Measurements from ENCODE around the gene CDH8.

The CDH8 gene

GRCh38 chr16:61885343-61885742 lies 150.9 kb downstream of the CDH8 start:
- Histone ChIP-seq H3K27me3 (replicated peaks; ENCODE audit: insufficient read depth, low read length) (no peaks in the 10 kb centered on the region), H2AFZ (ENCODE audit: low read length) (no peak overlapping the region), H3F3A (ENCODE audit: insufficient read depth, low read length) (no peaks in the 10 kb centered on the region), H3K9me2 (replicated peaks; ENCODE audit: insufficient read depth, low read length) (no peaks in the 10 kb centered on the region), H3K4me3 (ENCODE audit: low read length) (no peak overlapping the region), H3K36me3 (replicated peaks; ENCODE audit: insufficient read depth, low read length) (no peaks in the 10 kb centered on the region), H3K9ac (ENCODE audit: low read length) (no peak overlapping the region), H3K4me1 (ENCODE audit: low read length) (peaks cover 5% of the 10 kb centered on the region; the same call in 1 of the 2 replicates), H3K27ac (ENCODE audit: low read length) (no peak overlapping the region), H3K9me3 (replicated peaks; ENCODE audit: insufficient read depth, low read length) (no peaks in the 10 kb centered on the region), H4K20me1 (ENCODE audit: insufficient read depth, low read length) (no peaks in the 10 kb centered on the region), H3K79me2 (ENCODE audit: low read length) (no peaks in the 10 kb centered on the region), H3K4me2 (ENCODE audit: low read depth, low read length) (no peak overlapping the region)
- no peak for TF ChIP-seq EZH2 (optimal IDR thresholded peaks at IDR 0.05; ENCODE audit: low read depth, low read length)
- TF ChIP-seq, protein P1, sequence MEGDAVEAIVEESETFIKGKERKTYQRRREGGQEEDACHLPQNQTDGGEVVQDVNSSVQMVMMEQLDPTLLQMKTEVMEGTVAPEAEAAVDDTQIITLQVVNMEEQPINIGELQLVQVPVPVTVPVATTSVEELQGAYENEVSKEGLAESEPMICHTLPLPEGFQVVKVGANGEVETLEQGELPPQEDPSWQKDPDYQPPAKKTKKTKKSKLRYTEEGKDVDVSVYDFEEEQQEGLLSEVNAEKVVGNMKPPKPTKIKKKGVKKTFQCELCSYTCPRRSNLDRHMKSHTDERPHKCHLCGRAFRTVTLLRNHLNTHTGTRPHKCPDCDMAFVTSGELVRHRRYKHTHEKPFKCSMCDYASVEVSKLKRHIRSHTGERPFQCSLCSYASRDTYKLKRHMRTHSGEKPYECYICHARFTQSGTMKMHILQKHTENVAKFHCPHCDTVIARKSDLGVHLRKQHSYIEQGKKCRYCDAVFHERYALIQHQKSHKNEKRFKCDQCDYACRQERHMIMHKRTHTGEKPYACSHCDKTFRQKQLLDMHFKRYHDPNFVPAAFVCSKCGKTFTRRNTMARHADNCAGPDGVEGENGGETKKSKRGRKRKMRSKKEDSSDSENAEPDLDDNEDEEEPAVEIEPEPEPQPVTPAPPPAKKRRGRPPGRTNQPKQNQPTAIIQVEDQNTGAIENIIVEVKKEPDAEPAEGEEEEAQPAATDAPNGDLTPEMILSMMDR (IDR thresholded peaks at IDR 0.05; ENCODE audit: low read length): no peak
- TF ChIP-seq EZH2phosphoT487 (IDR thresholded peaks at IDR 0.05; ENCODE audit: low read length): no peak
- DNase-seq: no peak

DNA sequence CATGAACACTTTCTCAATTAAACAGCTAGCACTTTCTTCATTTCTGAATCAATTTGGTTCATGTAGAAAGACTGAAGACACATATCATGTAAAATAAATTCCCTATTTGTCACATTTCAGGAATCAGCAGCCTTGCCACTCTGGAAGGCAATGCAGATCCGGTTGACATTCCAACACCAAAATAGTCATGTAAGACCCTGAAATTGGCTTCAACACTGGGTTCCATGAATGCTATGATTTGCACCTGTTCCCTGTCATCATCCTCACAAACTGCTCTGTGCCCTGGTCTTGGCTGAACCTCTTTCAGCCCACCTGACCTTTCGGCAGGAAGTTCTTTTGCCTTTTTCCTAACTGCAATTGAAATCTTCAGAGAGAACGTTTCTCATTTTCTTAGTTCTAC lies 156.9 kb downstream of the CDH8 start:
- no peaks in the 10 kb centered on the region for H3K4me1 ChIP-seq (ENCODE audit: low read length)

GRCh38 chr16:61877436-61877835 lies 158.8 kb downstream of the CDH8 start:
- H4K20me1 ChIP-seq (ENCODE audit: insufficient read depth, low read length): no peaks in the 10 kb centered on the region

More for the DNA sequence above, 156.9 kb downstream of the CDH8 start:
- no peak for DNase-seq
- Histone ChIP-seq H3K27me3 (replicated peaks; ENCODE audit: insufficient read depth, low read length) (no peaks in the 10 kb centered on the region), H2AFZ (ENCODE audit: low read length) (no peak overlapping the region), H3K4me2 (ENCODE audit: low read depth, low read length) (no peak overlapping the region), H3K4me3 (ENCODE audit: low read length) (no peak overlapping the region), H4K20me1 (ENCODE audit: insufficient read depth, low read length) (no peaks in the 10 kb centered on the region), H3K9me3 (replicated peaks; ENCODE audit: insufficient read depth, low read length) (no peaks in the 10 kb centered on the region), H3F3A (ENCODE audit: insufficient read depth, low read length) (no peaks in the 10 kb centered on the region), H3K9me2 (replicated peaks; ENCODE audit: insufficient read depth, low read length) (no peaks in the 10 kb centered on the region), H3K9ac (ENCODE audit: low read length) (no peak overlapping the region), H3K27ac (ENCODE audit: low read length) (no peak overlapping the region), H3K79me2 (ENCODE audit: low read length) (no peaks in the 10 kb centered on the region), H3K36me3 (replicated peaks; ENCODE audit: insufficient read depth, low read length) (no peaks in the 10 kb centered on the region)
- TF ChIP-seq, protein P1 (IDR thresholded peaks at IDR 0.05; ENCODE audit: low read length): no peak
- TF ChIP-seq EZH2phosphoT487 (IDR thresholded peaks at IDR 0.05; ENCODE audit: low read length) (no peak), EZH2 (optimal IDR thresholded peaks at IDR 0.05; ENCODE audit: low read depth, low read length) (no peak)

More at GRCh38 chr16:61877436-61877835, 158.8 kb downstream of the CDH8 start:
- H3K27me3 ChIP-seq (replicated peaks; ENCODE audit: insufficient read depth, low read length): no peaks in the 10 kb centered on the region
- TF ChIP-seq EZH2 (optimal IDR thresholded peaks at IDR 0.05; ENCODE audit: low read depth, low read length): no peak
- TF ChIP-seq, protein P1 (IDR thresholded peaks at IDR 0.05; ENCODE audit: low read length): no peak
- TF ChIP-seq EZH2phosphoT487 (IDR thresholded peaks at IDR 0.05; ENCODE audit: low read length): no peak
- no peak overlapping the region for H2AFZ ChIP-seq (ENCODE audit: low read length)
- H3K27ac ChIP-seq (ENCODE audit: low read length): no peak overlapping the region
- no peak for DNase-seq
- no peaks in the 10 kb centered on the region for H3K4me1 ChIP-seq (ENCODE audit: low read length)
- H3K79me2 ChIP-seq (ENCODE audit: low read length): no peaks in the 10 kb centered on the region
- no peaks in the 10 kb centered on the region for H3K9me2 ChIP-seq (replicated peaks; ENCODE audit: insufficient read depth, low read length)
- H3K36me3 ChIP-seq (replicated peaks; ENCODE audit: insufficient read depth, low read length): no peaks in the 10 kb centered on the region
- H3K4me2 ChIP-seq (ENCODE audit: low read depth, low read length): no peak overlapping the region
- no peaks in the 10 kb centered on the region for H3K9me3 ChIP-seq (replicated peaks; ENCODE audit: insufficient read depth, low read length)
- no peak overlapping the region for H3K4me3 ChIP-seq (ENCODE audit: low read length)
- no peaks in the 10 kb centered on the region for H3F3A ChIP-seq (ENCODE audit: insufficient read depth, low read length)
- H3K9ac ChIP-seq (ENCODE audit: low read length): no peak overlapping the region
